MM.1S (cell line): ENCODE data around the gene SH3TC1.

Experiments
- DNase-seq: peaks from one replicate; pipeline ENCODE4 v3.0.0-alpha.2; 2015
- H2AFZ ChIP-seq: fragments of 300-600 bp; sonication (generic); 2 replicates; pipeline ENCODE4 v1.6.0; 2016; ENCODE audit warnings: antibody characterized with exemption, low read length
- H3F3A ChIP-seq: fragments of 300-600 bp; sonication (generic); 2 replicates; pipeline ENCODE4 v1.6.1; 2016; ENCODE audit warnings: mild to moderate bottlenecking, antibody characterized with exemption, low read length, moderate library complexity, mixed read lengths; ENCODE audit not compliant: insufficient read depth
- H3K27ac ChIP-seq: fragments of 300-600 bp; sonication (generic); 2 replicates; pipeline ENCODE4 v1.5.1; 2016; ENCODE audit warnings: mild to moderate bottlenecking, low read length
- H3K27me3 ChIP-seq: fragments of 300-600 bp; sonication (generic); replicated peaks from 2 replicates; pipeline ENCODE4 v1.6.0; 2016; ENCODE audit warnings: low read length; ENCODE audit not compliant: insufficient read depth
- H3K36me3 ChIP-seq: fragments of 300-600 bp; sonication (generic); replicated peaks from 2 replicates; pipeline ENCODE4 v1.6.1; 2016; ENCODE audit warnings: mild to moderate bottlenecking, low read length, mixed read lengths; ENCODE audit not compliant: insufficient read depth
- H3K4me1 ChIP-seq: fragments of 300-600 bp; sonication (generic); 2 replicates; pipeline ENCODE4 v1.6.1; 2016; ENCODE audit warnings: low read length, mixed read lengths
- H3K4me2 ChIP-seq: fragments of 300-600 bp; sonication (generic); 2 replicates; pipeline ENCODE4 v1.6.0; 2016; ENCODE audit warnings: low read depth, low read length
- H3K4me3 ChIP-seq: fragments of 300-600 bp; sonication (generic); 2 replicates; pipeline ENCODE4 v1.5.1; 2016; ENCODE audit warnings: low read length, mixed read lengths
- H3K79me2 ChIP-seq: fragments of 300-600 bp; sonication (generic); 2 replicates; pipeline ENCODE4 v1.6.1; 2016; ENCODE audit warnings: mixed run types, low read length, mixed read lengths
- H3K9ac ChIP-seq: fragments of 300-600 bp; sonication (generic); 2 replicates; pipeline ENCODE4 v1.6.1; 2016; ENCODE audit warnings: low read length, mixed read lengths
- H3K9me2 ChIP-seq: fragments of 300-600 bp; sonication (generic); replicated peaks from 2 replicates; pipeline ENCODE4 v1.6.1; 2016; ENCODE audit warnings: mild to moderate bottlenecking, low read length, mixed read lengths; ENCODE audit not compliant: insufficient read depth
- H3K9me3 ChIP-seq: fragments of 300-600 bp; sonication (generic); replicated peaks from 2 replicates; pipeline ENCODE4 v1.6.1; 2016; ENCODE audit warnings: mild to moderate bottlenecking, low read length, mixed read lengths; ENCODE audit not compliant: insufficient read depth
- H4K20me1 ChIP-seq: fragments of 300-600 bp; sonication (generic); 2 replicates; pipeline ENCODE4 v1.6.1; 2016; ENCODE audit warnings: mild to moderate bottlenecking, low read length, moderate library complexity, mixed read lengths; ENCODE audit not compliant: insufficient read depth
- CTCF ChIP-seq: fragments of 300-600 bp; sonication (generic); IDR thresholded peaks from 2 replicates; pipeline ENCODE4 v1.5.1; 2016; ENCODE audit warnings: antibody characterized with exemption, low read length, mixed read lengths
- EZH2 ChIP-seq: fragments of 300-600 bp; sonication (generic); optimal IDR thresholded peaks from 2 replicates; pipeline ENCODE3; 2017; ENCODE audit warnings: low read depth, mild to moderate bottlenecking, antibody characterized with exemption, low read length, mixed read lengths
- EZH2phosphoT487 ChIP-seq: fragments of 300-600 bp; sonication (generic); IDR thresholded peaks from 2 replicates; pipeline ENCODE4 v1.6.1; 2018; ENCODE audit warnings: antibody characterized with exemption, low read length

Gene SH3TC1

GRCh38 chr4:8244001-8244757 lies 45.1 kb downstream of the SH3TC1 start:
- TF ChIP-seq EZH2 (no peak), EZH2phosphoT487 (no peak), CTCF (no peak)
- H3K36me3 ChIP-seq = no peaks in the 10 kb centered on the region
- H3K9me2 ChIP-seq = no peaks in the 10 kb centered on the region
- H3K4me2 ChIP-seq = no peak overlapping the region
- no peaks in the 10 kb centered on the region for H4K20me1 ChIP-seq
- no peak overlapping the region for H2AFZ ChIP-seq
- no peaks in the 10 kb centered on the region for H3K79me2 ChIP-seq
- H3K9ac ChIP-seq = no peak overlapping the region
- no peak overlapping the region for H3K27ac ChIP-seq
- H3F3A ChIP-seq = no peaks in the 10 kb centered on the region
- no peak for DNase-seq
- peaks cover 53% of the 10 kb centered on the region for H3K27me3 ChIP-seq
- no peak overlapping the region for H3K4me3 ChIP-seq
- H3K9me3 ChIP-seq = no peaks in the 10 kb centered on the region
- no peaks in the 10 kb centered on the region for H3K4me1 ChIP-seq

DNA sequence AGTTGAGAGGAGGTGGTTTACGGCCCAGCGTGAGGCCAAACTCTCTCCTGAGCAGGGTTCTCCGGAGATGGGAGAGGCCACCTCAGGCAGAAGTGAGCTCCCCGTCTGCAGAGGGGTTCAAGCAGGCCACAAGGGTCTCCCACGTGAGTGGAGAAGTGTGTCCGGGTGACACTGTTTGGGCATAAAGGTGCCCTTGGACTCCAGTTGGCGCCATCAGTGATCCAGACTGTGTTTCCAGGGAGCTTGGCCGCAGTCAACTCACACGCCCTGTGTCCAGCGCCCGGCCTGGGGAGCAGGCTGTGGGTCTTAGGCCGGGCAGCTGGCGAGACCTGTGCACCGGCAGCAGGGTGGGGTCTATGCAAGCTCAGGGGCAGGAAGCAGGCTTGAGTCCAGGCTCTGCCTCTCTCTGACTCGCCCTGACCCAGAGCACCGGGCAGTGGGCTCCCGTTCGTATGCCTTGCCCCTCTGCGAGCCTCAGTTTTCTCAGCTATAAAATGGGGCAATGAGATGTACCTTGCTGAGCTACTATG lies 45.9 kb downstream of the SH3TC1 start:
- peaks cover 61% of the 10 kb centered on the region for H3K27me3 ChIP-seq
- no peak for DNase-seq
- no peaks in the 10 kb centered on the region for H3F3A ChIP-seq
- H3K79me2 ChIP-seq = no peaks in the 10 kb centered on the region
- H2AFZ ChIP-seq = no peak overlapping the region
- H3K9ac ChIP-seq = no peak overlapping the region
- H3K36me3 ChIP-seq = no peaks in the 10 kb centered on the region
- H3K9me3 ChIP-seq = no peaks in the 10 kb centered on the region
- H3K4me3 ChIP-seq = no peak overlapping the region
- TF ChIP-seq CTCF (no peak), EZH2 (no peak), EZH2phosphoT487 (no peak)
- H4K20me1 ChIP-seq = no peaks in the 10 kb centered on the region
- no peak overlapping the region for H3K4me2 ChIP-seq
- no peak overlapping the region for H3K27ac ChIP-seq
- no peaks in the 10 kb centered on the region for H3K9me2 ChIP-seq
- no peaks in the 10 kb centered on the region for H3K4me1 ChIP-seq

DNA sequence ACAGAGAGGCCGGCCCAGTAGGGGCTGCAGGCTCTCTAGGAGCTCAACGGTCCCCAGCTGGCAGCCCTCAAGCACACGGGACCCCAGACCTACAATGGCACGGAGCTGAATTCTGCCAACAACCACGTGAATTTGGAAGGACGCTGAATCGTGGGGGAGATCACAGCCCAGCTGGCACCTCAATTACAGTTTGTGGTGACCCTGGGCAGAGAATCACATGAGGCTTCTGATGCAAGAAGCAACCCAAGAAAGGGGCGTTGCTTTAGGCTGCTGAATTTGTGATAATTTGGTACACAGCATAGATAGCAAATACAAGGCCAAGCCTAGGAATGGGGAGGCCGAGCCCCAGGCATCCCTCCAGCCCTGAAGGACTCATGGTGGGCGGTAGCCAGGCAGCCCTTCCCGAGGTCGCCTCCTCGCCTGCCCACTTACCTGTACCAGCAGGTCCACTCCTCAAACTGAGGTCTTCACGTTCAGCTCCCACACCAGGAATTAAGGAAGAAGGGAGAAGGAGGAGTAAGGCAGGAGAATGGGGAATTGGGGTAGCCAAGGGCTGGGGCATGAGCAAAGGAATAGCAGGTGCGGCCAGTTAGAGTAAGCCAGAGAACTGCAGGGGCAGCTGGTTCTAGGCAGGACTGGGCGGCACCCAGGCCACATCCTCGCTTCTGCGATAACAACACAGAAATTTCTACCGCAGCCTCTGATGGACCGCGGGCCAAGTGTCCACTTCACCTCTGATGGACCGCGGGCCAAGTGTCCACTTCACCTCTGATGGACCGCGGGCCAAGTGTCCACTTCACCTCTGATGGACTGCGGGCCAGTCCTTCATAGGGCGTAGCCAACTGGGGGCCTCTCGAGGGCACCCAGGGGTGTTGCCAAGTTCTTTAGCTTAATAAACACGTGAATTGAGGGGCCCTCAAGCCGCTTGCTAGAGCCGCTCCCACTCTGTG lies 47.1 kb downstream of the SH3TC1 start:
- Histone ChIP-seq H3K4me2 (no peak overlapping the region), H3K4me3 (no peak overlapping the region), H3K27ac (no peak overlapping the region)

More for the DNA sequence above, 47.1 kb downstream of the SH3TC1 start:
- no peak for DNase-seq
- Histone ChIP-seq H3K36me3 (no peaks in the 10 kb centered on the region), H4K20me1 (no peaks in the 10 kb centered on the region), H3K27me3 (peaks cover 73% of the 10 kb centered on the region), H3F3A (no peaks in the 10 kb centered on the region), H3K9ac (no peak overlapping the region), H3K9me3 (no peaks in the 10 kb centered on the region), H3K4me1 (no peaks in the 10 kb centered on the region), H3K9me2 (no peaks in the 10 kb centered on the region), H2AFZ (no peak overlapping the region), H3K79me2 (no peaks in the 10 kb centered on the region)
- TF ChIP-seq EZH2 (no peak), CTCF (no peak), EZH2phosphoT487 (no peak)
